PC-3 (cell line): ENCODE data around the gene DAPP1. TPM values are rescaled to one million over a fixed set of nuclear protein-coding genes. Genes with fewer than 3 reads are reported as not detected.

Source experiments
- ATAC-seq: fragments of 200-7000 bp; cut with Tn5 transposase; 2 replicates; pipeline ENCODE4 v1.9.1; 2020; ENCODE audit warnings: mild to moderate bottlenecking, moderate library complexity
- BruUV-seq: library from RNA; stranded (reverse); fragments of 400-500 nt; replicated peaks from 2 replicates; lab custom pipeline; 2021; lab: Mats Ljungman, UMichigan
- CTCF ChIA-PET: fragments of 300-600 bp; sonication (Branson Sonifier 250); formaldehyde crosslinking; loops from one replicate; lab custom pipeline; 2022; ENCODE audit warnings: antibody characterized with exemption; lab: Charles Lee
- POLR2A ChIA-PET: fragments of 300-600 bp; sonication (Branson Sonifier 250); formaldehyde crosslinking; loops from one replicate; lab custom pipeline; 2022; ENCODE audit warnings: antibody characterized with exemption; ENCODE audit not compliant: unreplicated experiment; lab: Charles Lee
- DNase-seq: peaks from one replicate; pipeline ENCODE4 v3.0.0-alpha.2; 2015
- H2AFZ ChIP-seq: fragments of 300-600 bp; sonication (generic); 2 replicates; pipeline ENCODE4 v1.6.0; 2016; ENCODE audit warnings: antibody characterized with exemption, low read length
- H3F3A ChIP-seq: fragments of 300-600 bp; sonication (generic); one replicate; pipeline ENCODE4 v1.6.0; 2017; ENCODE audit warnings: antibody characterized with exemption, low read length, control low read depth, mild to moderate bottlenecking; ENCODE audit not compliant: unreplicated experiment
- H3K27ac ChIP-seq: fragments of 300-600 bp; sonication (generic); 2 replicates; pipeline ENCODE4 v1.5.1; 2016; ENCODE audit warnings: mild to moderate bottlenecking, low read length
- H3K27me3 ChIP-seq: fragments of 300-600 bp; sonication (generic); 2 replicates; pipeline ENCODE4 v1.6.1; 2016; ENCODE audit warnings: low read length, mixed read lengths
- H3K36me3 ChIP-seq: fragments of 300-600 bp; sonication (generic); 2 replicates; pipeline ENCODE4 v1.6.1; 2016; ENCODE audit warnings: low read depth, mixed run types, low read length, mixed read lengths
- H3K4me1 ChIP-seq: fragments of 300-600 bp; sonication (generic); 2 replicates; pipeline ENCODE4 v1.5.1; 2016; ENCODE audit warnings: low read length; ENCODE audit not compliant: insufficient read depth
- H3K4me2 ChIP-seq: fragments of 300-600 bp; sonication (generic); 2 replicates; pipeline ENCODE4 v1.6.0; 2016; ENCODE audit warnings: low read length
- H3K4me3 ChIP-seq: fragments of 300-600 bp; sonication (generic); 2 replicates; pipeline ENCODE4 v1.5.1; 2016; ENCODE audit warnings: mild to moderate bottlenecking, low read length, mixed read lengths
- H3K79me2 ChIP-seq: fragments of 300-600 bp; sonication (generic); 2 replicates; pipeline ENCODE4 v1.6.1; 2017; ENCODE audit warnings: low read length, mixed read lengths
- H3K9ac ChIP-seq: fragments of 300-600 bp; sonication (generic); 2 replicates; pipeline ENCODE4 v1.6.0; 2016; ENCODE audit warnings: mild to moderate bottlenecking, low read length
- H3K9me2 ChIP-seq: fragments of 300-600 bp; sonication (generic); replicated peaks from 2 replicates; pipeline ENCODE4 v1.6.1; 2016; ENCODE audit warnings: mixed run types, low read length, mixed read lengths
- H3K9me3 ChIP-seq: fragments of 300-600 bp; sonication (generic); 2 replicates; pipeline ENCODE4 v1.6.1; 2016; ENCODE audit warnings: low read length, mixed read lengths
- H4K20me1 ChIP-seq: fragments of 300-600 bp; sonication (generic); 2 replicates; pipeline ENCODE4 v1.6.1; 2016; ENCODE audit warnings: low read length, mixed read lengths
- EZH2 ChIP-seq: fragments of 300-600 bp; sonication (generic); IDR thresholded peaks from one replicate; pipeline ENCODE4 v1.6.1; 2017; ENCODE audit warnings: antibody characterized with exemption, mild to moderate bottlenecking, low read length; ENCODE audit not compliant: unreplicated experiment
- EZH2phosphoT487 ChIP-seq: fragments of 300-600 bp; sonication (generic); IDR thresholded peaks from 2 replicates; pipeline ENCODE4 v1.6.1; 2018; ENCODE audit warnings: mild to moderate bottlenecking, antibody characterized with exemption, low read length, borderline replicate concordance
- intact Hi-C: fragments of 100-400 bp; cut with micrococcal nuclease; formaldehyde crosslinking; loops from 2 replicates; pipeline ENCODE4 v1.9.0; 2023
- total RNA-seq: library from RNA; depleted of rRNA; stranded (reverse); fragments of >200 nt; gene quantifications from 2 replicates; pipeline ENCODE4 v1.2.3, GENCODE V29; 2014
- TF ChIP-seq, protein P1 (sequence below): fragments of 300-600 bp; sonication (generic); conservative IDR thresholded peaks from 2 replicates; pipeline ENCODE4 v1.5.1; 2017; ENCODE audit warnings: antibody characterized with exemption, low read depth, mild to moderate bottlenecking, low read length

The DAPP1 gene
- total RNA-seq, 1 experiment from 2014 or later, result 11.6 TPM

DNA sequence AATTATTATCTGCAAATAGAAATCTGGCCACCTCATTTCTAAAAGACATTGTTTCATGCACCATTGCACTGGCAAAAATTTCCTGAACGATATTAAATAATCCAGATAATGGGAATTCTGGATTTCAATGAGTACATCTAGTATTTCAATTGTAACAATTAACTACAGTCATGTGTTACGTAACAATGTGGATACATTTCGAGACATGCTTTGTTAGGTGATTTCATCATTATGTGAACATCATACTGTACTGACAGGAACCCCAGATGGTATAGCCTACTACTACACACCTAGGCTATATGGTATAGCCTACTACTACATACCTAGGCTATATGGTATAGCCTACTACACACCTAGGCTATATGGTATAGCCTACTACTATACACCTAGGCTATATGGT, 62.8 kb downstream of the DAPP1 start:
- CTCF ChIA-PET, result no interaction called here
- POLR2A ChIA-PET, result no interaction called here

GRCh38 chr4:99885063-99885664, 68.5 kb downstream of the DAPP1 start:
- DNase-seq (peak; percentile 54), ATAC-seq (no peak)
- H3K36me3 ChIP-seq, result peaks cover 18% of the 10 kb centered on the region; the same call in 1 of the 2 replicates
- no peak overlapping the region for H3K9ac ChIP-seq
- H3K9me2 ChIP-seq, result no peaks in the 10 kb centered on the region
- no peaks in the 10 kb centered on the region for H3F3A ChIP-seq
- H3K79me2 ChIP-seq, result peaks cover 8% of the 10 kb centered on the region; the same call in 1 of the 2 replicates
- H3K27ac ChIP-seq, result peak overlapping the region; percentile 58; the same call in 1 of the 2 replicates
- no peak overlapping the region for H3K4me2 ChIP-seq
- H3K4me1 ChIP-seq, result peaks cover 13% of the 10 kb centered on the region
- no peak overlapping the region for H3K4me3 ChIP-seq
- no peak for TF ChIP-seq EZH2
- no peak for TF ChIP-seq EZH2phosphoT487
- TF ChIP-seq, protein P1, sequence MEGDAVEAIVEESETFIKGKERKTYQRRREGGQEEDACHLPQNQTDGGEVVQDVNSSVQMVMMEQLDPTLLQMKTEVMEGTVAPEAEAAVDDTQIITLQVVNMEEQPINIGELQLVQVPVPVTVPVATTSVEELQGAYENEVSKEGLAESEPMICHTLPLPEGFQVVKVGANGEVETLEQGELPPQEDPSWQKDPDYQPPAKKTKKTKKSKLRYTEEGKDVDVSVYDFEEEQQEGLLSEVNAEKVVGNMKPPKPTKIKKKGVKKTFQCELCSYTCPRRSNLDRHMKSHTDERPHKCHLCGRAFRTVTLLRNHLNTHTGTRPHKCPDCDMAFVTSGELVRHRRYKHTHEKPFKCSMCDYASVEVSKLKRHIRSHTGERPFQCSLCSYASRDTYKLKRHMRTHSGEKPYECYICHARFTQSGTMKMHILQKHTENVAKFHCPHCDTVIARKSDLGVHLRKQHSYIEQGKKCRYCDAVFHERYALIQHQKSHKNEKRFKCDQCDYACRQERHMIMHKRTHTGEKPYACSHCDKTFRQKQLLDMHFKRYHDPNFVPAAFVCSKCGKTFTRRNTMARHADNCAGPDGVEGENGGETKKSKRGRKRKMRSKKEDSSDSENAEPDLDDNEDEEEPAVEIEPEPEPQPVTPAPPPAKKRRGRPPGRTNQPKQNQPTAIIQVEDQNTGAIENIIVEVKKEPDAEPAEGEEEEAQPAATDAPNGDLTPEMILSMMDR, result peak; percentile 69
- BruUV-seq, result no TSS peak
- intact Hi-C loops, result loop anchor here (1.0 to 10.0 kb wide), 3 partner anchors 68 to 324 kb away; partner anchors contain the start of gene DAPP1
- no peak overlapping the region for H2AFZ ChIP-seq
- POLR2A ChIA-PET, result no interaction called here
- CTCF ChIA-PET, result interaction anchor here (0.7 kb wide), 1 partner anchor 9 kb away, joined by 5 read pairs; no protein-coding TSS in a partner anchor
- no peaks in the 10 kb centered on the region for H4K20me1 ChIP-seq
- H3K27me3 ChIP-seq, result no peaks in the 10 kb centered on the region
- no peaks in the 10 kb centered on the region for H3K9me3 ChIP-seq

More for the DNA sequence above, 62.8 kb downstream of the DAPP1 start:
- no TSS peak for BruUV-seq
- intact Hi-C loops, result no loop called here
- no peak overlapping the region for H3K4me2 ChIP-seq
- H3K9me3 ChIP-seq, result no peaks in the 10 kb centered on the region
- no peak overlapping the region for H3K4me3 ChIP-seq
- H3K36me3 ChIP-seq, result peaks cover 20% of the 10 kb centered on the region; the same call in 1 of the 2 replicates
- no peaks in the 10 kb centered on the region for H3K4me1 ChIP-seq
- no peak for DNase-seq
- no peak for ATAC-seq
- TF ChIP-seq EZH2 (no peak), EZH2phosphoT487 (no peak)
- TF ChIP-seq, protein P1, result no peak
- no peak overlapping the region for H3K27ac ChIP-seq
- no peaks in the 10 kb centered on the region for H3F3A ChIP-seq
- H3K9me2 ChIP-seq, result no peaks in the 10 kb centered on the region
- H2AFZ ChIP-seq, result no peak overlapping the region
- H3K79me2 ChIP-seq, result no peaks in the 10 kb centered on the region
- H3K9ac ChIP-seq, result no peak overlapping the region
- no peaks in the 10 kb centered on the region for H4K20me1 ChIP-seq
- H3K27me3 ChIP-seq, result no peaks in the 10 kb centered on the region

GRCh38 chr4:99885687-99886086, 69.1 kb downstream of the DAPP1 start:
- H3K79me2 ChIP-seq, result peaks cover 13% of the 10 kb centered on the region; the same call in 1 of the 2 replicates
- BruUV-seq, result no TSS peak

More at GRCh38 chr4:99885687-99886086, 69.1 kb downstream of the DAPP1 start:
- TF ChIP-seq EZH2phosphoT487 (no peak), EZH2 (no peak)
- TF ChIP-seq, protein P1, result no peak
- H3K27me3 ChIP-seq, result no peaks in the 10 kb centered on the region
- no peak overlapping the region for H3K9ac ChIP-seq
- intact Hi-C loops, result loop anchor here (1.0 to 10.0 kb wide), 3 partner anchors 68 to 324 kb away; partner anchors contain the start of gene DAPP1
- DNase-seq (no peak), ATAC-seq (no peak; the same call in 1 of the 2 replicates)
- H3K36me3 ChIP-seq, result peaks cover 18% of the 10 kb centered on the region; the same call in 1 of the 2 replicates
- H4K20me1 ChIP-seq, result no peaks in the 10 kb centered on the region
- H3F3A ChIP-seq, result no peaks in the 10 kb centered on the region
- peak overlapping the region; percentile 58 for H3K27ac ChIP-seq
- H3K4me3 ChIP-seq, result no peak overlapping the region
- peaks cover 13% of the 10 kb centered on the region for H3K4me1 ChIP-seq
- H3K9me2 ChIP-seq, result no peaks in the 10 kb centered on the region
- H3K4me2 ChIP-seq, result peak overlapping the region; percentile 59
- CTCF ChIA-PET, result no interaction called here
- POLR2A ChIA-PET, result no interaction called here
- H3K9me3 ChIP-seq, result no peaks in the 10 kb centered on the region
- H2AFZ ChIP-seq, result no peak overlapping the region
